GM12892 (cell line): Measurements from ENCODE around the gene SLC13A2.

Experiments used
- POLR2A ChIP-seq: IDR thresholded peaks from 2 replicates; pipeline ENCODE4 v1.6.1; 2011; ENCODE audit warnings: low read depth, low read length, control low read depth
- POLR2AphosphoS5 ChIP-seq: IDR thresholded peaks from 2 replicates; pipeline ENCODE4 v1.6.1; 2011; ENCODE audit warnings: low read depth, low read length, control low read depth

DNA sequence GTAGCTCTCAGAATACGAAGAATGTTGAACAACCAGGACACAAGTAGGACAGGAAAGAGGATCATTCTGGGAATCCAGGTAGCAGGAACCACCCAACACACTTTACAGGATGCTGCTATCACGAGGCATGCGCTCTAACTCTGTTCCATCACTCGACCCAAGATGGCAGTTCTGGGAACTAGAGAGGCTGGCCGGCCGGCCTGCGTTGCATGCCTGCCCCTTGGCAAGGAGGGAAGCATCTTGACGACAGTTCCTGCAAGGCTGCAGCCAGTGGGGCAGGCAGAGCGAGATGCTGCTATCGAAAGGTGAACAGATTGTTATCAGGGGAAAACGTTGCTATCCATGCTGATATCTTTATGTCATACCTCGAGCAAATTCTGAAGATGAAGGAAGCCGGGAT lies 48.2 kb upstream of the SLC13A2 start:
- TF ChIP-seq POLR2A, result no peak
- no peak for TF ChIP-seq POLR2AphosphoS5
